ENCODE results near the gene EAPP. TPM values are rescaled to one million over a fixed set of nuclear protein-coding genes. Genes with fewer than 3 reads are reported as not detected.

EAPP gene
- total and polyA plus RNA-seq, 2 of the 13 experiments (the other 11 are each of a cell fraction or from before 2014, with no cell fraction given), result 68.7 to 110 TPM

DNA sequence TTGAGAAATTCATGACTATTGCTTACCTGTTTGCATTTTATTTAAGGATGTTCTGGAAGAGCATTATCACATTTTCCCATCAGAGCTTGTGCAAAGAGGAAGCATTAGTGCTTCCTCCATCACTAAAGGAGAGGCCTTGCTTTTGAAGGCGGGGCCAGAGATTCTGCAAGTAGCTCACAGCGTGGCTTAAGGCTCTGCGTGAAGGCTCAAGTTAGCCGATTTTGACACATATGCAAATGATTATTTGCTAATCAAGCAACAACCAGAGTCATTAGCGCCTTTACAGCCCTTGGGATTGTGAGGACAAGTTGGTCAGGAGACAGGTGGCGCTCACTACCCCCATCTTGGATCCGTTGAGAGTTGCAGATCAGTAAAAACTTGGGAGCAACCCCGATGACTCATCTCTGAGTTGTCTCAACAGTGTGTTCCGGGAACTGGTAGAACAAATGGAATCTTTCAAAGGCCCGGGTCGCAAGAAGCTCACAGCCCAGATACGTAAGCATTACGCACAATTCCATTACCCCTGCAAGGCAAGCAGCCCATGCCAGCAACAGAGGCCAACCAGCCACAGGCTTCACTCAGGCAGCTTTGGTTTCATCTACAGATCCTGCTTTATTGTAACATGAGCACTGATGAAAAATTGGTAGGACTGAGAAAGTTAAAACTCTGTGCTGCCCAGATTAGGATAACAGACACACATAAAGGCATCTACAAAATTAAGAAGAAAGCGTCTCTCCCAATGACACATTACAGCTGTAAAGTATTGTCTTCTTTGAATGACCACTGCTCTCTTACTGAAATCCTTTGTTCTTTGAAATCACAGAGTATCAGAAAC, 42.6 kb downstream of the EAPP start:
- 15% methylated on average over 14 of the region's 14 CpGs for WGBS (ENCODE audit: low lambda C conversion rate)
- H2AFZ ChIP-seq (ENCODE audit: low read length), result peak overlapping the region; percentile 6
- POLR2A ChIA-PET, result interaction anchor here (0.7 to 4.9 kb wide), 16 partner anchors 9 to 1329 kb away, joined by 3 to 71 read pairs (median 4); partner anchors contain the start of genes BRMS1L, EAPP and SPTSSA
- H3K79me2 ChIP-seq (ENCODE audit: insufficient read depth, low read length), result no peaks in the 10 kb centered on the region
- H3K4me2 ChIP-seq (ENCODE audit: low read depth, low read length), result peak overlapping the region; percentile 76
- TSS peak; percentile 100 for BruUV-seq (replicated peaks)
- intact Hi-C loops (cut with micrococcal nuclease; ENCODE audit: unreplicated experiment), result loop anchor here (1.0 to 10.0 kb wide), 6 partner anchors 29 to 662 kb away; partner anchors contain the start of gene EAPP
- DNase-seq (ENCODE audit: low spot score) (peak; percentile 99), FAIRE-seq (peak; percentile 63), ATAC-seq (peak; percentile 71)
- H3K9ac ChIP-seq (ENCODE audit: insufficient read depth, low read depth, low read length), result peak overlapping the region; percentile 85
- no peaks in the 10 kb centered on the region for H3K9me3 ChIP-seq (ENCODE audit: low read length)
- H3K27me3 ChIP-seq (ENCODE audit: control insufficient read depth in 1 of 2, insufficient read depth in 2 of 2, low read length in 2 of 2), result no peaks in the 10 kb centered on the region
- no peaks in the 10 kb centered on the region for H4K20me1 ChIP-seq (ENCODE audit: insufficient read depth, low read length)
- no peaks in the 10 kb centered on the region for H3K36me3 ChIP-seq (replicated peaks in 1 of 2; ENCODE audit: control insufficient read depth in 1 of 2, insufficient read depth in 2 of 2, low read length in 2 of 2)
- in situ Hi-C loops (cut with HindIII; ENCODE audit: extremely low pct_ligation_motif_present, low pct_unique_long_range_greater_than_20kb), result loop anchor here (5.0 to 10.0 kb wide), 3 partner anchors 35 to 165 kb away; partner anchors contain the start of gene SPTSSA
- CTCF ChIA-PET (ENCODE audit: low intra/inter-chr PET ratio, low total read pairs), result interaction anchor here (2.1 to 5.3 kb wide), 3 partner anchors 36 to 174 kb away, joined by 9 to 149 read pairs (median 19); partner anchors contain the start of gene SPTSSA
- H3K4me3 ChIP-seq (replicated peaks in 1 of 3; ENCODE audit: insufficient read depth in 1 of 3, low read depth in 2 of 3, low read length in 3 of 3), result peak overlapping the region; percentile 6 to 56 (median 15)
- H3K4me1 ChIP-seq (ENCODE audit: insufficient read depth, low read length), result peaks cover 68% of the 10 kb centered on the region
- H3K27ac ChIP-seq (ENCODE audit: extremely low read length, insufficient read depth, low read length), result peak overlapping the region; percentile 86
- TF ChIP-seq, protein P1, sequence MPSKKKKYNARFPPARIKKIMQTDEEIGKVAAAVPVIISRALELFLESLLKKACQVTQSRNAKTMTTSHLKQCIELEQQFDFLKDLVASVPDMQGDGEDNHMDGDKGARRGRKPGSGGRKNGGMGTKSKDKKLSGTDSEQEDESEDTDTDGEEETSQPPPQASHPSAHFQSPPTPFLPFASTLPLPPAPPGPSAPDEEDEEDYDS (CRISPR knock-in tag; IDR thresholded peaks at IDR 0.05), result peak; percentile 52; the same call in 1 of the 2 replicates
- TF ChIP-seq ZNF501 (CRISPR knock-in tag; IDR thresholded peaks at IDR 0.05), result peak; percentile 70
- no peak for TF ChIP-seq IKZF1 (IDR thresholded peaks at IDR 0.05)
- TF ChIP-seq JARID2 (CRISPR knock-in tag; IDR thresholded peaks at IDR 0.05; ENCODE audit: insufficient replicate concordance), result no peak
- TF ChIP-seq MEIS2 (CRISPR knock-in tag; IDR thresholded peaks at IDR 0.05), result peak; percentile 69; the same call in 1 of the 2 replicates
- TF ChIP-seq TAF1 (CRISPR knock-in tag; IDR thresholded peaks at IDR 0.05), result peak; percentile 35; the same call in 1 of the 2 replicates
- peak in 1 of 2 experiments; percentile 73; a peak in 2 of 4 replicates for TF ChIP-seq KLF16 (CRISPR knock-in tag; IDR thresholded peaks at IDR 0.05)
- TF ChIP-seq, protein P2, sequence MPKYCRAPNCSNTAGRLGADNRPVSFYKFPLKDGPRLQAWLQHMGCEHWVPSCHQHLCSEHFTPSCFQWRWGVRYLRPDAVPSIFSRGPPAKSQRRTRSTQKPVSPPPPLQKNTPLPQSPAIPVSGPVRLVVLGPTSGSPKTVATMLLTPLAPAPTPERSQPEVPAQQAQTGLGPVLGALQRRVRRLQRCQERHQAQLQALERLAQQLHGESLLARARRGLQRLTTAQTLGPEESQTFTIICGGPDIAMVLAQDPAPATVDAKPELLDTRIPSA (CRISPR knock-in tag; IDR thresholded peaks at IDR 0.05; ENCODE audit: borderline replicate concordance), result no peak
- TF ChIP-seq, protein P3, sequence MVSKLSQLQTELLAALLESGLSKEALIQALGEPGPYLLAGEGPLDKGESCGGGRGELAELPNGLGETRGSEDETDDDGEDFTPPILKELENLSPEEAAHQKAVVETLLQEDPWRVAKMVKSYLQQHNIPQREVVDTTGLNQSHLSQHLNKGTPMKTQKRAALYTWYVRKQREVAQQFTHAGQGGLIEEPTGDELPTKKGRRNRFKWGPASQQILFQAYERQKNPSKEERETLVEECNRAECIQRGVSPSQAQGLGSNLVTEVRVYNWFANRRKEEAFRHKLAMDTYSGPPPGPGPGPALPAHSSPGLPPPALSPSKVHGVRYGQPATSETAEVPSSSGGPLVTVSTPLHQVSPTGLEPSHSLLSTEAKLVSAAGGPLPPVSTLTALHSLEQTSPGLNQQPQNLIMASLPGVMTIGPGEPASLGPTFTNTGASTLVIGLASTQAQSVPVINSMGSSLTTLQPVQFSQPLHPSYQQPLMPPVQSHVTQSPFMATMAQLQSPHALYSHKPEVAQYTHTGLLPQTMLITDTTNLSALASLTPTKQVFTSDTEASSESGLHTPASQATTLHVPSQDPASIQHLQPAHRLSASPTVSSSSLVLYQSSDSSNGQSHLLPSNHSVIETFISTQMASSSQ (IDR thresholded peaks at IDR 0.05; ENCODE audit: low read depth), result no peak
- TF ChIP-seq, protein P3 (CRISPR knock-in tag; IDR thresholded peaks at IDR 0.05; ENCODE audit: borderline replicate concordance), result no peak; the same call in 1 of the 2 replicates
- no peak for TF ChIP-seq CEBPZ (IDR thresholded peaks at IDR 0.05; ENCODE audit: low read length)
- 0 out of 2 replicates have a peak, but pooled peaks have one; percentile 63 for TF ChIP-seq CC2D1A (CRISPR knock-in tag; IDR thresholded peaks at IDR 0.05)
